ENCODE measurements around the gene CCDC126.
"Not testable (repeated sequence)": the region's sequence is repeated elsewhere in the genome, so short reads cannot be mapped to it uniquely, and the experiment has no call there.

GRCh38 chr7:23581975-23582374 is 15.2 kb upstream of the CCDC126 start:
- not testable (repeated sequence) for TF ChIP-seq ARNTL (CRISPR knock-in tag; IDR thresholded peaks at IDR 0.05; ENCODE audit: borderline replicate concordance, low read depth); ZFP3 (CRISPR knock-in tag; IDR thresholded peaks at IDR 0.05); ZFP30 (CRISPR knock-in tag; IDR thresholded peaks at IDR 0.05); CSDC2 (CRISPR knock-in tag; IDR thresholded peaks at IDR 0.05); ESRRG (CRISPR knock-in tag; IDR thresholded peaks at IDR 0.05); RARB (CRISPR knock-in tag; IDR thresholded peaks at IDR 0.05); TCF4 (CRISPR knock-in tag; IDR thresholded peaks at IDR 0.05; ENCODE audit: borderline replicate concordance); PATZ1 (CRISPR knock-in tag; IDR thresholded peaks at IDR 0.05; ENCODE audit: borderline replicate concordance); GLIS3 (CRISPR knock-in tag; IDR thresholded peaks at IDR 0.05); CREB5 (CRISPR knock-in tag; IDR thresholded peaks at IDR 0.05; ENCODE audit: low read depth); OSR1 (CRISPR knock-in tag; IDR thresholded peaks at IDR 0.05); ZNF70 (CRISPR knock-in tag; IDR thresholded peaks at IDR 0.05); CSRNP3 (CRISPR knock-in tag; IDR thresholded peaks at IDR 0.05)
- TF ChIP-seq, protein P1, sequence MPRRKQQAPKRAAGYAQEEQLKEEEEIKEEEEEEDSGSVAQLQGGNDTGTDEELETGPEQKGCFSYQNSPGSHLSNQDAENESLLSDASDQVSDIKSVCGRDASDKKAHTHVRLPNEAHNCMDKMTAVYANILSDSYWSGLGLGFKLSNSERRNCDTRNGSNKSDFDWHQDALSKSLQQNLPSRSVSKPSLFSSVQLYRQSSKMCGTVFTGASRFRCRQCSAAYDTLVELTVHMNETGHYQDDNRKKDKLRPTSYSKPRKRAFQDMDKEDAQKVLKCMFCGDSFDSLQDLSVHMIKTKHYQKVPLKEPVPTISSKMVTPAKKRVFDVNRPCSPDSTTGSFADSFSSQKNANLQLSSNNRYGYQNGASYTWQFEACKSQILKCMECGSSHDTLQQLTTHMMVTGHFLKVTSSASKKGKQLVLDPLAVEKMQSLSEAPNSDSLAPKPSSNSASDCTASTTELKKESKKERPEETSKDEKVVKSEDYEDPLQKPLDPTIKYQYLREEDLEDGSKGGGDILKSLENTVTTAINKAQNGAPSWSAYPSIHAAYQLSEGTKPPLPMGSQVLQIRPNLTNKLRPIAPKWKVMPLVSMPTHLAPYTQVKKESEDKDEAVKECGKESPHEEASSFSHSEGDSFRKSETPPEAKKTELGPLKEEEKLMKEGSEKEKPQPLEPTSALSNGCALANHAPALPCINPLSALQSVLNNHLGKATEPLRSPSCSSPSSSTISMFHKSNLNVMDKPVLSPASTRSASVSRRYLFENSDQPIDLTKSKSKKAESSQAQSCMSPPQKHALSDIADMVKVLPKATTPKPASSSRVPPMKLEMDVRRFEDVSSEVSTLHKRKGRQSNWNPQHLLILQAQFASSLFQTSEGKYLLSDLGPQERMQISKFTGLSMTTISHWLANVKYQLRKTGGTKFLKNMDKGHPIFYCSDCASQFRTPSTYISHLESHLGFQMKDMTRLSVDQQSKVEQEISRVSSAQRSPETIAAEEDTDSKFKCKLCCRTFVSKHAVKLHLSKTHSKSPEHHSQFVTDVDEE (CRISPR knock-in tag; IDR thresholded peaks at IDR 0.05): not testable (repeated sequence)
